Measurements from ENCODE around the gene PNLDC1.

Gene PNLDC1

DNA sequence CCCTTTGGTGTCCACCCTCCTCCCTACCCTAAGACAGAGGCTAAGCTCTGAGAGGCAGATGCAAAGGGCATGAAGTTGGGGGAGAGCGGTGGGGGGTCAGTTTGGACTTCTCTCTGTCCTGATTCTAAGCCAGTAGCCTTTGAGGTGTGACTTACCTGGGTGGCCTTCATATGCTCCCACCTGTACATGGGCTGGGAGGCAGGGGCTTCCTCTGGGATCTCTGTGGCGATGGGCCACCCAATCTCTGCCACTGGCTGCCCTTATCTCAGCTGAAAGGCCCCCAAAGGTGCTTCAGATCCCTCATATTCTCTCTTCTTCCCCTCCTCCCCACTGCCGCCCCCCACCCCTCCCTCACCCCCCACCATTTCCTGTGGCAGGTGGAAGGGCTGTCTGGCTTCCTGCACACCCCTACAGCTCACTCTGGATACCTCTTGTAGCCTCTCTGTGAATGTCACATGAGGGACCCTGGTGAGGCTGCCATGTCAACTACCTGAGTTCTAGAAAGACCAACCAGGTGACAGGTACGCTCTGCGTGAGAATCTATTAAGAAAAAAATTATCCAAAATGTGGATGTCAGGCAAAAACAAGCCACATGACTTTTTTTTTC, 34.0 kb downstream of the PNLDC1 start:
- Mint-ChIP-seq H3K4me3 (no peak overlapping the region), H3K9me3 (no peaks in the 10 kb centered on the region), H3K36me3 (ENCODE audit: low read depth) (no peaks in the 10 kb centered on the region), H3K27me3 (ENCODE audit: low read depth, poor library complexity) (peaks cover 8% of the 10 kb centered on the region), H3K27ac (no peak overlapping the region), H3K4me1 (peaks cover 26% of the 10 kb centered on the region)
- TF ChIP-seq CTCF (IDR thresholded peaks at IDR 0.05) = no peak
- DNase-seq = no peak

DNA sequence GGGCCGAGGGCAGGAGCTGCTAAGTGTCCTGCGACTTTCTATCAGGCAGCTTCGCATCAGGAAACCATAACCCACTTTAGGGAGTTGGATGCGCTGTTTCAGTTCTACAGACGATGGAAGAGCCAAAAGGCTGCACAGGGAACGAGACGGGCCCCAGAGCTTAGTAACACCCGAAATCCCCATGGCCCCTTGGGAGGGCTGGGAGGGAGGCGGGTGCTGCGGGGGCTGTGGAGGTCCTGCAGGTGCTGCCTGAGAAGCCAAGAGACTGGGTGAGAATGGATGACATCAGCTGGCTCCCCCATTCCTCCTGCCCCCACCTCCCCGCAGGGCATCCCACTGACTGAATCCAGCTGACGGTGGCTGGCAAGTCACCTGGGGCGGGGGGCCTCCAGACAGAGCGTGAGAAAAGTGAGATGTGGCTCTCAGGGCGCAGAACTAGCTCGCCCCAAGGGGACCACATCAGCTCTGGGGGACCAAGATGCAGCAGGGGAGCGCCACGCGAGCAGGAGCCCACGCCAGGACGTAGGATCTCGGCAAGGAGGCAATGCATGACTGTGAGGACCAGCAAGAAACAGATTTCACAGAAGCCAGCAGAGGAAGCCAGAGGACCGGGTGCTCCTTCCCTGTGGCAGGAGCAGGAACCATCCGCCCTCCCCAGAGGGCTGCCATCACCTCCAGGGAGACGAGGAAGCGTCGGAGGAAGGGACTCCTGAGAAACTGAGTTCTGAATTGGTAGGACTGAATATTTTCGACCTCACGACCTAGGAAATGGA, 36.8 kb downstream of the PNLDC1 start:
- TF ChIP-seq CTCF (IDR thresholded peaks at IDR 0.05) = no peak
- Mint-ChIP-seq H3K27me3 (ENCODE audit: low read depth, poor library complexity) (peaks cover 5% of the 10 kb centered on the region), H3K36me3 (ENCODE audit: low read depth) (no peaks in the 10 kb centered on the region), H3K27ac (no peak overlapping the region), H3K4me1 (peaks cover 18% of the 10 kb centered on the region), H3K4me3 (no peak overlapping the region), H3K9me3 (peaks cover 3% of the 10 kb centered on the region)
- DNase-seq = no peak

DNA sequence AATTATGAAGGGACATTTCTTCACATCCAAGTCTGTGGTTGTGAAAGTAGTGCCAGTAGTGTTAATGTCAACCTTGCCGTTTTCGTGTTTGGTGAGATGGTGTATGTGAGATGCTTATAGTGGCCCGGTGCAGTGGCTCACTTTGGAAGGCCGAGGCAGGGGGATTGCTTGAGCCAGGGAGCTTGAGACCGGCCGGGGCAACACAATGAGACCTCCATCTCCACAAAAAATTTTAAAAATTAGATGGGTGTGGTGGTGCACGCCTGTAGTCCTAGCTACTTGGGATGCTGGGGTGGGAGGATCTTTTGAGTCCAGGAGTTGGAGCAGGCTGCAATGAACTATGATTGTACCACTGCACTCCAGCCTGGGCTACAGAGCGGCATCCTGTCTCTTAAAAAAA, 37.4 kb downstream of the PNLDC1 start:
- Mint-ChIP-seq H3K36me3 (ENCODE audit: low read depth) (no peaks in the 10 kb centered on the region), H3K27me3 (ENCODE audit: low read depth, poor library complexity) (peaks cover 5% of the 10 kb centered on the region), H3K4me1 (peaks cover 18% of the 10 kb centered on the region), H3K4me3 (no peak overlapping the region), H3K27ac (no peak overlapping the region), H3K9me3 (peaks cover 3% of the 10 kb centered on the region)
- no peak for DNase-seq
- no peak for TF ChIP-seq CTCF (IDR thresholded peaks at IDR 0.05)

DNA sequence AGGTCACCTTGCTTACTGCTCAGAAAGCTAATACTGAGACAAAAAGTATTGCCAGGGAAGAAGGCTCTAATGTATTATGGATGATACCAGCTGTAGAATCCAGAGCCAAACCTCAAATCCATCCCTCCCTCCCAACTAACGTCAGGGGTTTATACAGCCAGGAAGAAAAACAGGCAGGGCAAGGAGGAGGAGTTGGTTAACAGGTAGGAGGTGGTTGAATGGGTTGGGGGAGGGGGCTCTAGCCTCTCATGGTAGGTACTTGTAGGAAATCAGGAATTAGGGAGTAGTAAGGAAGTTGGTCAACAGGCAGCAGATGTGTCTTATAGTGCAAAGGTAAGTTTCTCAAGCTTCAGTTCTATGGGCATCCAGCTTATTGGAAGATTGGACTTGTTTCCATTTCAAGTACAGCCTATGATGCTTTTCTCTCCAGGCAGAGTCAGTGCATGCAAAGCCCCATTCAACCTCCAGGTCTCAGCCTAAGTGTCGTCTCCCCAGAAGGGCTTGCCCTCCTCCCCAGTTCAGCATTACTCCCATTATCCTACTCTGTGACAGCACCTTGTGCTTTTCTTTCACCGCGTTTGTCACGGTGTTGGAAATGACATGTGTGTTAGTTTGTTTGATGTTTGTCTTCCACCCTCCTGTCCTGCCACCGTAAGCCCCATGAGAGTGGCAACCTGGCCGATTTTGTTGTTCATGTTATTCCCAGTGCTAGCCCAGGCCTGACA, 38.1 kb downstream of the PNLDC1 start:
- peaks cover 18% of the 10 kb centered on the region for H3K4me1 Mint-ChIP-seq
- DNase-seq = no peak
- TF ChIP-seq CTCF (IDR thresholded peaks at IDR 0.05) = no peak
- no peak overlapping the region for H3K27ac Mint-ChIP-seq
- peaks cover 3% of the 10 kb centered on the region for H3K9me3 Mint-ChIP-seq
- no peak overlapping the region for H3K4me3 Mint-ChIP-seq
- no peaks in the 10 kb centered on the region for H3K36me3 Mint-ChIP-seq (ENCODE audit: low read depth)
- peaks cover 5% of the 10 kb centered on the region for H3K27me3 Mint-ChIP-seq (ENCODE audit: low read depth, poor library complexity)

DNA sequence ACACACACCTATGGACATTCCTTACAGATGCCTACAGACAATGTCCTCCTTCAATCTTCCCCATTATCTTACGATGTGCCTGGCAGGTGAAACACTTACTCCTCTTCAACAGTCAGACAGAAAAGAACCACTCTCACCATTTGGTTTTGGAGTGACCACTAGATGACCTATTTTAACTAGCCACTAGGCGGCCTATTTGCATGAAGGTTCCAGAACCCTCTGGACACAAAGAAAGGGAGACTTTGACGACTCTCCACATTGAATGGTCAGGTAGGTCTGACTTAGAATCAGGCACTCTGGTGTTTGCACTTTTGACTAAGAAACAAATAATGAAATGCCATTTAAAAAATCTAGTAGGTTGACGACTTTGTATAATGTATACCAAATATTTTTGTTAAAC, 42.0 kb downstream of the PNLDC1 start:
- H3K36me3 Mint-ChIP-seq (ENCODE audit: low read depth) = no peaks in the 10 kb centered on the region
- peaks cover 7% of the 10 kb centered on the region for H3K9me3 Mint-ChIP-seq
- peaks cover 29% of the 10 kb centered on the region for H3K4me1 Mint-ChIP-seq
- DNase-seq = no peak
- peak; percentile 34 for TF ChIP-seq CTCF (IDR thresholded peaks at IDR 0.05)
- no peak overlapping the region for H3K4me3 Mint-ChIP-seq
- no peak overlapping the region for H3K27ac Mint-ChIP-seq
- peaks cover 5% of the 10 kb centered on the region for H3K27me3 Mint-ChIP-seq (ENCODE audit: low read depth, poor library complexity)

Data from nephron progenitor cell (in vitro differentiated cells).